ENCODE results near the gene RAB11FIP2. TPM values are rescaled to one million over a fixed set of nuclear protein-coding genes. Genes with fewer than 3 reads are reported as not detected.

The RAB11FIP2 gene
- total and polyA plus RNA-seq, 8 donors, result 19.1 to 25.6 (median 22.1) TPM

GRCh38 chr10:118054383-118054782, 7.6 kb upstream of the RAB11FIP2 start:
- Histone ChIP-seq H3K4me3 (no peak overlapping the region), H3K27me3 (no peaks in the 10 kb centered on the region), H3K9me3 (no peaks in the 10 kb centered on the region), H3K36me3 (no peaks in the 10 kb centered on the region), H3K27ac (no peak overlapping the region), H3K4me1 (no peaks in the 10 kb centered on the region)
- no peak for DNase-seq
- ATAC-seq, result no peak
- TF ChIP-seq CTCF (IDR thresholded peaks at IDR 0.05), result no peak
- intact Hi-C loops (cut with DNase I), result no loop called here

GRCh38 chr10:118052816-118053215, 6.1 kb upstream of the RAB11FIP2 start:
- DNase-seq, result no peak
- no peaks in the 10 kb centered on the region for H3K9me3 ChIP-seq

GRCh38 chr10:118047880-118048279, 1.1 kb upstream of the RAB11FIP2 start:
- Histone ChIP-seq H3K27me3 (no peaks in the 10 kb centered on the region), H3K27ac (no peak overlapping the region)

More at GRCh38 chr10:118052816-118053215, 6.1 kb upstream of the RAB11FIP2 start:
- Histone ChIP-seq H3K4me1 (no peaks in the 10 kb centered on the region), H3K36me3 (no peaks in the 10 kb centered on the region), H3K27ac (no peak overlapping the region), H3K27me3 (no peaks in the 10 kb centered on the region), H3K4me3 (no peak overlapping the region)
- no peak for ATAC-seq
- intact Hi-C loops (cut with DNase I), result no loop called here
- no peak for TF ChIP-seq CTCF (IDR thresholded peaks at IDR 0.05)

DNA sequence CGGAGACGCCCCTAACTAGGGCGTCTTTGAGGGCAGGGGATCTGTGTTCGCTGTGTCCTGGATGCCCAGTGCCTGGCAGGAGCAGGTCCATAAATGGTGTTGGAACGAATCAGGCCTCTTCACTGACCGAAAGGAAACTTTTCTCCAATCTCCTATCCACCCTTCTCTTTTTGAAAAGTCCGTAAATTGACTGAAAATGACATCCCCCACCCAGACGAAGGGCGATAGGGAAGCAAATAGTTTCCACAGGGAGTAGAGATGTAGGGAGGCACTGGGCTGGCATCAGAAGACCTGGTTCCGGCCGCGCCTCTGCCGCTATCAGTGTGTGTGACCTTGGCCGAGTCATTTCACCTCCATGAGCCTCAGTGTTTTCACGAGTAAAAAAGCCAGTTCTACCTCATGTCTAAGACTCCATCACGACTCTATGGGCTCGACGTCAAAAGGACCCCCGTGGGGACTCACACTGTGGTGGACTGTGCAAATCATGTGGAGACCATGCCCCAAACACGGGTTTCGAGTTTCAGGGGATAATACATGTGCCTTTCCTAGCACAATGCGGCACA, 497 bp upstream of the RAB11FIP2 start:
- DNase-seq (peak in 1 of 4 donors; percentile 55), ATAC-seq (no peak)
- peak overlapping the region; percentile 71 to 86 for H3K4me3 ChIP-seq
- peak overlapping the region; percentile 92 to 94 for H3K27ac ChIP-seq
- no peaks in the 10 kb centered on the region for H3K36me3 ChIP-seq
- no peaks in the 10 kb centered on the region for H3K27me3 ChIP-seq
- H3K9me3 ChIP-seq, result no peaks in the 10 kb centered on the region
- H3K4me1 ChIP-seq, result peaks cover 12 to 42% of the 10 kb centered on the region in 2 donors
- intact Hi-C loops (cut with DNase I), result no loop called here
- no peak for TF ChIP-seq CTCF (IDR thresholded peaks at IDR 0.05)

More at GRCh38 chr10:118047880-118048279, 1.1 kb upstream of the RAB11FIP2 start:
- H3K4me1 ChIP-seq, result peaks cover 7 to 36% of the 10 kb centered on the region in 2 donors
- H3K9me3 ChIP-seq, result no peaks in the 10 kb centered on the region
- intact Hi-C loops (cut with DNase I), result no loop called here
- no peak overlapping the region for H3K4me3 ChIP-seq
- ATAC-seq (no peak), DNase-seq (no peak)
- no peak for TF ChIP-seq CTCF (IDR thresholded peaks at IDR 0.05)
- H3K36me3 ChIP-seq, result no peaks in the 10 kb centered on the region

GRCh38 chr10:118045837-118046394, 825 bp downstream of the RAB11FIP2 start:
- H3K4me3 ChIP-seq, result peak overlapping the region; percentile 71 to 86
- no peak for TF ChIP-seq CTCF (IDR thresholded peaks at IDR 0.05)
- no peaks in the 10 kb centered on the region for H3K9me3 ChIP-seq
- H3K27ac ChIP-seq, result peak overlapping the region; percentile 92 to 94
- H3K27me3 ChIP-seq, result no peaks in the 10 kb centered on the region
- ATAC-seq (peak; percentile 58), DNase-seq (peak in 2 of 4 donors; percentile 27 to 51)
- no peaks in the 10 kb centered on the region for H3K36me3 ChIP-seq
- H3K4me1 ChIP-seq, result peaks cover 12 to 45% of the 10 kb centered on the region in 2 donors
- intact Hi-C loops (cut with DNase I), result no loop called here

Measured in left lung (tissue), 10 donors.